Psoas muscle (tissue), 8 donors: ENCODE measurements around the gene MYO9A. TPM values are rescaled to one million over a fixed set of nuclear protein-coding genes. Genes with fewer than 3 reads are reported as not detected.

Experiments used
- ATAC-seq, 4 donors: fragments of 200-7000 bp; cut with Tn5 transposase; one replicate each; pipeline ENCODE4 v1.9.1; 2020; ENCODE audit warnings: moderate library complexity in 3 of 4, mild to moderate bottlenecking in 2 of 4
- DNase-seq, 2 donors: peaks; one replicate each; pipeline ENCODE4 v3.0.0-alpha.2; 2020
- H3K27ac ChIP-seq: fragments of 200-600 bp; one replicate; pipeline ENCODE4 v1.8.0; 2022
- H3K27me3 ChIP-seq, 3 donors: fragments of 200-600 bp in 1 of 3; one replicate each; pipeline versions ENCODE4 v1.6.1 to v1.8.0; 2013 to 2022; ENCODE audit warnings: low read length in 2 of 3, mild to moderate bottlenecking in 2 of 3, moderate library complexity in 1 of 3; ENCODE audit not compliant: insufficient read depth in 3 of 3
- H3K36me3 ChIP-seq, 2 donors: fragments of 200-600 bp in 1 of 2; one replicate each; pipeline versions ENCODE4 v1.6.1 to v1.8.0; 2013 to 2022; ENCODE audit warnings: low read depth in 1 of 2, mild to moderate bottlenecking in 1 of 2, moderate library complexity in 1 of 2; ENCODE audit not compliant: insufficient read depth in 1 of 2
- H3K4me1 ChIP-seq: fragments of 200-600 bp; one replicate; pipeline ENCODE4 v1.8.0; 2022
- H3K4me3 ChIP-seq: fragments of 200-600 bp; one replicate; pipeline ENCODE4 v1.8.0; 2022; ENCODE audit warnings: mild to moderate bottlenecking
- H3K9me3 ChIP-seq: fragments of 200-600 bp; one replicate; pipeline ENCODE4 v1.8.0; 2022
- CTCF ChIP-seq: fragments of 200-600 bp; IDR thresholded peaks from one replicate; pipeline ENCODE4 v1.8.0; 2022; ENCODE audit warnings: antibody characterized with exemption
- WGBS, 3 donors: extraction: QIAGEN DNeasy Blood & Tissue Kit; methylation state at CpG; one replicate each; pipeline versions ENCODE4 v1.1.6 to v1.1.7; 2013; 5-methylcytosine and 5-hydroxymethylcytosine counted together
- intact Hi-C, 2 donors: fragments of 100-400 bp; cut with DNase I; formaldehyde crosslinking; loops; one replicate each; pipeline versions ENCODE4 v1.11.0 to v1.14.2; 2022
- polyA plus RNA-seq, 3 donors: library from polyadenylated mRNA; stranded (reverse); fragments of 200-250 nt; gene quantifications; one replicate each; pipeline ENCODE4 v1.2.3, GENCODE V29; 2013
- total RNA-seq, 4 donors: library from RNA; stranded (reverse); fragmentation: NEBNext Ultra II Directional in 2 of 4; extraction: Animal tissue kit (Norgen Biotek cat#: 25700) in 2 of 4; gene quantifications; one replicate each; pipeline versions ENCODE4 v1.2.1 to v1.2.4, GENCODE V29; 2021 to 2023
- donor health status: healthy with polysubstance abuse.
- donor health status: DM: no; HTN: no; CAD: no; lungs with moderate emphysema.
- donor health status: Bipolar disorder and iron deficiency.
- donor health status: healthy.
- donor health status: DM: yes; HTN: yes; CAD: no.
- donor health status: DM: no; HTN: no; CAD: no.
- donor health status: DM: no; HTN: no; CAD: no.
- donor health status: DM: yes; HTN: yes; CAD: no.

Gene MYO9A
- total and polyA plus RNA-seq, 7 donors, result 3.4 to 28.4 (median 23.0) TPM

GRCh38 chr15:72050700-72051099, 67.2 kb downstream of the MYO9A start:
- no peaks in the 10 kb centered on the region for H3K9me3 ChIP-seq
- no peak for DNase-seq
- no peaks in the 10 kb centered on the region for H3K27me3 ChIP-seq
- intact Hi-C loops, result no loop called here
- H3K27ac ChIP-seq, result no peak overlapping the region
- WGBS, 3 donors, result 97 to 100% (median 100%) methylated on average over 1 of the region's 1 CpG
- H3K4me1 ChIP-seq, result peaks cover 16% of the 10 kb centered on the region
- peaks cover 2 to 7% of the 10 kb centered on the region in 2 donors for H3K36me3 ChIP-seq
- no peak for TF ChIP-seq CTCF
- H3K4me3 ChIP-seq, result no peak overlapping the region
- no peak for ATAC-seq

- no peak for TF ChIP-seq CTCF
- DNase-seq, result no peak
- peaks cover 6 to 17% of the 10 kb centered on the region in 2 donors for H3K36me3 ChIP-seq
- H3K9me3 ChIP-seq, result no peaks in the 10 kb centered on the region
- intact Hi-C loops, result loop anchor here in 1 of 2 donors (10.0 kb wide), 1 partner anchor 108 kb away; no protein-coding TSS in a partner anchor
- H3K27me3 ChIP-seq, result no peaks in the 10 kb centered on the region
- ATAC-seq, result no peak
- H3K27ac ChIP-seq, result no peak overlapping the region
- no peak overlapping the region for H3K4me3 ChIP-seq
- H3K4me1 ChIP-seq, result peaks cover 16% of the 10 kb centered on the region
Measured at GRCh38 chr15:72047020-72047419, 70.9 kb downstream of the MYO9A start.

- intact Hi-C loops, result loop anchor here in 1 of 2 donors (10.0 kb wide), 1 partner anchor 110 kb away; no protein-coding TSS in a partner anchor
- DNase-seq, result no peak
- H3K27ac ChIP-seq, result no peak overlapping the region
- H3K9me3 ChIP-seq, result no peaks in the 10 kb centered on the region
- no peak for ATAC-seq
- no peak overlapping the region for H3K4me3 ChIP-seq
- H3K36me3 ChIP-seq, result peaks cover 6 to 24% of the 10 kb centered on the region in 2 donors
- H3K4me1 ChIP-seq, result peaks cover 17% of the 10 kb centered on the region
- TF ChIP-seq CTCF, result no peak
- WGBS, 3 donors, result 94 to 98% (median 95%) methylated on average over 3 of the region's 3 CpGs
- H3K27me3 ChIP-seq, result no peaks in the 10 kb centered on the region
Measured at GRCh38 chr15:72044956-72045355, 73.0 kb downstream of the MYO9A start.

GRCh38 chr15:72042865-72043264, 75.1 kb downstream of the MYO9A start:
- intact Hi-C loops, result loop anchor here in 1 of 2 donors (10.0 kb wide), 1 partner anchor 112 kb away; no protein-coding TSS in a partner anchor
- 84 to 93% (median 87%) methylated on average over 7 of the region's 7 CpGs for WGBS, 3 donors

More at GRCh38 chr15:72042865-72043264, 75.1 kb downstream of the MYO9A start:
- H3K36me3 ChIP-seq, result peaks cover 6 to 24% of the 10 kb centered on the region in 2 donors
- DNase-seq (no peak), ATAC-seq (no peak)
- TF ChIP-seq CTCF, result no peak
- no peak overlapping the region for H3K27ac ChIP-seq
- no peaks in the 10 kb centered on the region for H3K27me3 ChIP-seq
- no peak overlapping the region for H3K4me3 ChIP-seq
- H3K4me1 ChIP-seq, result peaks cover 3% of the 10 kb centered on the region
- H3K9me3 ChIP-seq, result no peaks in the 10 kb centered on the region
